Ishikawa (cell line): Measurements from ENCODE around the gene NF1.
A peak's percentile ranks its signal among the peaks of the same experiment; 100 is the strongest.

Source experiments
- CEBPB ChIP-seq: IDR thresholded peaks from 2 replicates; pipeline ENCODE4 v1.6.1; 2012
- CREB1 ChIP-seq: IDR thresholded peaks from 2 replicates; pipeline ENCODE4 v1.6.1; 2012; ENCODE audit warnings: low read depth
- EGR1 ChIP-seq: IDR thresholded peaks from 2 replicates; pipeline ENCODE4 v1.6.1; 2012
- EP300 ChIP-seq: IDR thresholded peaks from 2 replicates; pipeline ENCODE4 v1.6.1; 2012; ENCODE audit warnings: borderline replicate concordance
- FOXM1 ChIP-seq: IDR thresholded peaks from 2 replicates; pipeline ENCODE4 v1.6.1; 2012; ENCODE audit warnings: low read depth, borderline replicate concordance
- NFIC ChIP-seq: IDR thresholded peaks from 2 replicates; pipeline ENCODE4 v1.6.1; 2012
- RAD21 ChIP-seq: IDR thresholded peaks from 2 replicates; pipeline ENCODE4 v1.6.1; 2012; ENCODE audit warnings: low read depth
- TAF1 ChIP-seq: IDR thresholded peaks from 2 replicates; pipeline ENCODE4 v1.6.1; 2012; ENCODE audit warnings: low read depth, mild to moderate bottlenecking
- TCF12 ChIP-seq: IDR thresholded peaks from 2 replicates; pipeline ENCODE4 v1.6.1; 2012; ENCODE audit warnings: low read depth
- TEAD4 ChIP-seq: IDR thresholded peaks from 2 replicates; pipeline ENCODE4 v1.6.1; 2012
- YY1 ChIP-seq: IDR thresholded peaks from 2 replicates; pipeline ENCODE4 v1.6.1; 2012; ENCODE audit warnings: low read depth
- ZBTB7A ChIP-seq: IDR thresholded peaks from 2 replicates; pipeline ENCODE4 v1.6.1; 2012; ENCODE audit warnings: low read depth
- TF ChIP-seq, protein P1 (sequence below): IDR thresholded peaks from 2 replicates; pipeline ENCODE4 v1.6.1; 2012
- TF ChIP-seq, protein P2 (sequence below): IDR thresholded peaks from 2 replicates; pipeline ENCODE4 v1.6.1; 2012
- TF ChIP-seq, protein P3 (sequence below): IDR thresholded peaks from 2 replicates; pipeline ENCODE4 v1.6.1; 2012; ENCODE audit warnings: low read depth, mild to moderate bottlenecking

The NF1 gene

DNA sequence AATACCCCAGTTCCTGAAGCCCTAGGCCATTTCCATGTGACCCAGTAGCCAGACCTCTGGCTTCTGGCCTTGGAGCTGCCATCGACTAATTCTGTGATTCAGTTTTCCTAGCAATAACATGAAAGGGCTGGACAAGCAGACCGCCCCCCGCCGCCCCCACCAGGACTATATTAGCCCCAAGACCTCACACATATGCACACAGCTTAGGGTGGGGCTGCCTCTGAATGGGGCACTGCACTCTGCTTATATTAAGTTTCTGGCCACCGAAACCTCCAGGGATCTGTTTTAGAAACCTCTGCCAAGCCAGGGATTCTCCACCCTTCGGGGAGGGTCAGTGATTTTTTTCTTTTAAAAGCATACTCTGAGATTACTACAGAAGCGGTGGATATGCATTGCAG is 299.0 kb downstream of the NF1 start:
- TF ChIP-seq FOXM1 (no peak), EP300 (no peak), TAF1 (no peak), TCF12 (no peak), TEAD4 (no peak), CREB1 (no peak), NFIC (no peak), EGR1 (no peak), YY1 (no peak), RAD21 (no peak), CEBPB (no peak), ZBTB7A (no peak)
- TF ChIP-seq, protein P1, sequence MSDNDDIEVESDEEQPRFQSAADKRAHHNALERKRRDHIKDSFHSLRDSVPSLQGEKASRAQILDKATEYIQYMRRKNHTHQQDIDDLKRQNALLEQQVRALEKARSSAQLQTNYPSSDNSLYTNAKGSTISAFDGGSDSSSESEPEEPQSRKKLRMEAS: no peak
- TF ChIP-seq, protein P2, sequence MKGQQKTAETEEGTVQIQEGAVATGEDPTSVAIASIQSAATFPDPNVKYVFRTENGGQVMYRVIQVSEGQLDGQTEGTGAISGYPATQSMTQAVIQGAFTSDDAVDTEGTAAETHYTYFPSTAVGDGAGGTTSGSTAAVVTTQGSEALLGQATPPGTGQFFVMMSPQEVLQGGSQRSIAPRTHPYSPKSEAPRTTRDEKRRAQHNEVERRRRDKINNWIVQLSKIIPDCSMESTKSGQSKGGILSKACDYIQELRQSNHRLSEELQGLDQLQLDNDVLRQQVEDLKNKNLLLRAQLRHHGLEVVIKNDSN: no peak
- TF ChIP-seq, protein P3, sequence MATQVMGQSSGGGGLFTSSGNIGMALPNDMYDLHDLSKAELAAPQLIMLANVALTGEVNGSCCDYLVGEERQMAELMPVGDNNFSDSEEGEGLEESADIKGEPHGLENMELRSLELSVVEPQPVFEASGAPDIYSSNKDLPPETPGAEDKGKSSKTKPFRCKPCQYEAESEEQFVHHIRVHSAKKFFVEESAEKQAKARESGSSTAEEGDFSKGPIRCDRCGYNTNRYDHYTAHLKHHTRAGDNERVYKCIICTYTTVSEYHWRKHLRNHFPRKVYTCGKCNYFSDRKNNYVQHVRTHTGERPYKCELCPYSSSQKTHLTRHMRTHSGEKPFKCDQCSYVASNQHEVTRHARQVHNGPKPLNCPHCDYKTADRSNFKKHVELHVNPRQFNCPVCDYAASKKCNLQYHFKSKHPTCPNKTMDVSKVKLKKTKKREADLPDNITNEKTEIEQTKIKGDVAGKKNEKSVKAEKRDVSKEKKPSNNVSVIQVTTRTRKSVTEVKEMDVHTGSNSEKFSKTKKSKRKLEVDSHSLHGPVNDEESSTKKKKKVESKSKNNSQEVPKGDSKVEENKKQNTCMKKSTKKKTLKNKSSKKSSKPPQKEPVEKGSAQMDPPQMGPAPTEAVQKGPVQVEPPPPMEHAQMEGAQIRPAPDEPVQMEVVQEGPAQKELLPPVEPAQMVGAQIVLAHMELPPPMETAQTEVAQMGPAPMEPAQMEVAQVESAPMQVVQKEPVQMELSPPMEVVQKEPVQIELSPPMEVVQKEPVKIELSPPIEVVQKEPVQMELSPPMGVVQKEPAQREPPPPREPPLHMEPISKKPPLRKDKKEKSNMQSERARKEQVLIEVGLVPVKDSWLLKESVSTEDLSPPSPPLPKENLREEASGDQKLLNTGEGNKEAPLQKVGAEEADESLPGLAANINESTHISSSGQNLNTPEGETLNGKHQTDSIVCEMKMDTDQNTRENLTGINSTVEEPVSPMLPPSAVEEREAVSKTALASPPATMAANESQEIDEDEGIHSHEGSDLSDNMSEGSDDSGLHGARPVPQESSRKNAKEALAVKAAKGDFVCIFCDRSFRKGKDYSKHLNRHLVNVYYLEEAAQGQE: no peak

DNA sequence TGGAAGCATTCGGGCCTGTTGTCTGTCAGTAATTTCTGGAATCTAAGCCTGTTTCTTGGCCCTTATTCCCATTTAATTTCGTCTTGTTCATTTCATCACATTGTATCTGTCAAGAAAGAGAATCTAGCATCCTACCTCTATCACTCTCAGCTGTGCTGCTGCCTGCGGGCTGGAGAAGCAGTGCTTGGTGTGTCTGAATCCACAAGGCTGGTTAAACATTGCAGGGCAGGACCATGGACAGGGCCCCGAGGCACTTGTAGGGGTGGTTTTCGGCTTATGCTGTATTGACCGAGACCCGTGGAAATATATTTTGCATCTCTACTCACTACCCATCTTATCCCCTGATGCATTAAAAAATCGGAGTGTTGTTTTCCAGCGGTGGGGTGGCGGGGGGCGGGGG is 299.8 kb downstream of the NF1 start:
- TF ChIP-seq TEAD4 (peak; percentile 17; the same call in 1 of the 2 replicates), TCF12 (no peak), FOXM1 (no peak), YY1 (no peak), EP300 (no peak), RAD21 (peak; percentile 28; the same call in 1 of the 2 replicates)
- TF ChIP-seq, protein P3: peak; percentile 95

DNA sequence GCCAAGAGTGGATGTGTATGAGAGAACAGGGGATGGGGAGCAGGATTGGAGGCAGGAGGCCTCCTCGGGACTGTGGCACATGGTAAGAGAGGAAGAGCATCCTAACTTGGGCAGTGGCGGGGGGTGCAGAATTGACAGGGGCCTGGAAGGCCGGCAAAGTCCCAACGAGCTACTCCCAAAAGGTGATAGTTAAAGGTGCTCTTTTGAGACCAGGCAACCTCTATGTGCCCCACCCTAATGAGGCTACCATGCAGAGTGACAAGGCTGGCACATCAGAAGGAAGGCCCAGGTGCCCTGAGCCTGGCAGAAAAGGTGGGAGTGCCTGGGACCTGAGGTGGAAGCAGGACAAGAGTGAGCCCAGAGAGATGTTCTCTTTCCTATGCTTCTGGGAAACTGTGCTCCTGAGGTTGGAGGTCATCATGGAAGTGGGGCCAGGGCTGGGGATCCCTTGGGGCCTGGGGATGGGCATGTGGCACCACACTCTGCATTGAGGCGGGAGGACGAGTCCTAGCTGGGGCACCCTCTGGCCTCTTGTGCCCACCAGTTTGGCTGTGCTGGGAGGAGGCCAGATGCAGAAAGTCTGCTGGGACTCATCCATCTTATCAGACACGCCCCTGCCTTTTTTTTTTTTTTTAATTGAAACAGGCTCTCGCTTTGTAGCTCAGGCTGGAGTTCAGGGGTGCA is 302.6 kb downstream of the NF1 start:
- TF ChIP-seq CREB1 (no peak), CEBPB (no peak)

DNA sequence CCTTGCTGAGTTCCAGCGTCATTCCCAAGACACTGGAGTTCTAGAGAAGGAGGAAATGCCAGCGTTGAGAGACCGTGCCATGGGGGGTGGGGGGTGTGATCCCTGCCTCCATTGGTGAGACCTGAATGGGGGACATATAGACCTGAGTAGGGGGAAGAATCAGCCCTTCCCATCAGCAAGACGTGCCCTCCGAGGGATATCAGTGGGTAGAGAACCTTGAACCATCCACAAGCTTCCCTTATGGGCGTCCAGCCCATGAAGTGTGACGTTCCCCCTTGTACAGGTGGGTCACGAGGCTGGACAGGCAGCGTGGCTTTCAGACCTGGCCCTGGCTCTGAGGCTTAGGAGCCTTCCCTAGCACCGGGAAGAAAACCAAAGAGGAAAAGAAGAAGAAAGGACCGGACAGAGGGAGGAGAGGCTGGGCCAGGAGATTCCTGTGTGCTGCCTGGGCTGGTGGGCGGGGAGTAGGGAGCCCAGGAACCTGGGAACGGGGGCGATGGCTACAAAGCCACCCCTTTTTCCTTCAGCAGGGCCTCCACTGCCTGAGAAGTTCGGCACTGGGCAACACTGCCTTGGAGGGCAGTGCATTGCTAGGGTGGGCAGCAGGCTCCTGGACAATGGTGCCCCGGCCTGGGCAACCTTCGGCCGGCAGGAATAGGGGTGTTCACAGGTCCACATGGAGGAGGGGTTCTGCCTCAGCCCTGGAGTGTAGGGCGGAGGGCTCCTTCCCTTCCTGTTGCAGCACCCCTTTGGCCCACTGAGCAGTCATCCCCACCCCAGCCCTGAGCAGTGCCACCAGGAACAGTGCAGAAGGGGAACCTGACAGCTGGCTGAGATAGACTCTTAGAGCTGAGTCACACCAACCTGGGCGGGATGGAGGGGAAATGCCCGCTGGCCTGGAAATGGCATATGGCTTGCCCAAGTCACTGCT is 303.9 kb downstream of the NF1 start:
- TF ChIP-seq, protein P1: no peak
- TF ChIP-seq CEBPB: no peak
- no peak for TF ChIP-seq RAD21
- no peak for TF ChIP-seq EGR1
- no peak for TF ChIP-seq TEAD4
- TF ChIP-seq CREB1: no peak
- TF ChIP-seq, protein P2: no peak

DNA sequence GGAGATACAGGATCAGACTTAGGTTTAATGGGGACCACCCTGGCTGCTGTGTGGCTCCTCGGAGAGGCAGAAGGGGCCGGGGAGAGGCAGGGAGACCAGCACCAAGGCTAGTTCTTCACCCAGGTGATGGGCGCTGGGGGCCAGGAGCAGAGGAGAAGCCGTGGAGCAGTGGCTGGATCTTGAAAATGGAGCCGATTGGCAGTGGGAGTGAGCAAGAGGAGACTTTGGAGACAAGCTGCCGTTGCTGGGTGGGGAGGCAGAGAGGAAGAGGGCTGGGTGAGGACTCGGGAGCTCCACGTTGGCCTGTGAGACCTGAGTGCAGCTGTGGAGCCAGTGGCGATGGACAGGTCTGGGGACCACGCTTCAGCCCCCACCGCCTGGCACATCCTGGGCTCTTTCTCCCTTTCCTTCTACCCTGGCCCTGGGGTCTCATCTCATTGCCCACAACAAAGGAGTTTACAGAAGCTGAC is 305.7 kb downstream of the NF1 start:
- TF ChIP-seq ZBTB7A: no peak
- TF ChIP-seq, protein P3: peak; percentile 66
- no peak for TF ChIP-seq TCF12
